ENCODE results near the gene RAB19. TPM values are rescaled to one million over a fixed set of nuclear protein-coding genes. Genes with fewer than 3 reads are reported as not detected.

RAB19 gene
- total RNA-seq, 2 experiments from 2014 or later: 7.2 to 7.3 TPM

DNA sequence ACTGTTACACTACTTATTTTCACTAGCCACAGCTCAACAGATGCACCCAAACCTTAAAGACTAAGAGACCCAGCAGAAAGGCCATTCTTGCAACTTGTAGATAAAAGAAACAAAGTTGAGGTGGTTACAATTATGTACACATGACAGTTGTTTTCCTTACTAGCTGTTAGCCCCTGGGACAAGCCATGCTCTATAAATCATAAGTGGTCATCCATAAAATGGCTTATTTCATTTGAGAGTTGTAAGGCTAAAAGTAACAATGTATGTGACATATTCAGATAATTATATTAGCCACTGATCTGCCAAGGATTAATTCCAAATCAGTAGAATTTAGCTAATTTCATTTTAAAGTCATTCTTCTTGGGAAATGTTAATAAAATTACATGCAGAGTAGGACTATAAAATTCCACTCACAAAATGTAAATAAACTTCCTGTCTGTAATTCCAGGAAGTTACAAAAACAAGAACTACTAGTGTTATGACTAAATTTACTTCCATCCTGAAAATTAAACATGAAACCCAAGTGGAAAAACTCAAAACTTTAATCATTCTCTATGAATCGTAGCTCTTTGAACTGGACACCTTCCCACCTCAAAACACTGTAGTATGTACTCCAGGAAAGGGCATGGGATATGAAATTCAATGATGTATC, 18.8 kb upstream of the RAB19 start:
- POLR2A ChIA-PET: interaction anchor here (0.7 to 1.7 kb wide), 2 partner anchors 9 to 95 kb away, joined by 3 to 10 read pairs; partner anchors contain the start of gene MKRN1
- Mint-ChIP-seq H3K4me3 (no peak overlapping the region), H3K9me3 (ENCODE audit: insufficient read depth) (no peaks in the 10 kb centered on the region), H3K4me1 (ENCODE audit: low read depth) (peaks cover 14% of the 10 kb centered on the region), H3K36me3 (ENCODE audit: low read depth) (peaks cover 16% of the 10 kb centered on the region), H3K27me3 (ENCODE audit: low read depth) (no peaks in the 10 kb centered on the region), H3K27ac (no peak overlapping the region)
- ATAC-seq (no peak), DNase-seq (no peak)
- CTCF ChIA-PET: interaction anchor here (1.2 to 1.9 kb wide), 5 partner anchors 9 to 203 kb away, joined by 3 to 7 read pairs (median 4); no protein-coding TSS in a partner anchor

DNA sequence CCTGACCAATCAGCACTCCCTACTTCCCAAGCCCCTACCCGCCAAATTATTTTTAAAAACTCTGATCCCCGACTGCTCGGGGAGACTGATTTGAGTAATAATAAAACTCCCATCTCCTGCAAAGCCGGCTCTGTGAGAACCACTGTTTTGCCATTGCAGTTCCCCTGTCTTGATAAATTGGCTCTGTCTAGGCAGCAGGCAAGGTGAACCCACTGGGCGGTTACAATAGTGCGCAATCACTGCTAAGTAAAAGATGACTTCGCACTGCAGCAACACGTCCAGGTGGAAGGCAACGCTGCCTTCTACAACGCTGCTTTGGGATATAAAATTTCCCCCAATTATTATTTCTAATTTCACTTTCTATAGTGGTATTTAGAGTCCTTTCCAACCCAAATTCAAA, 14.4 kb upstream of the RAB19 start:
- DNase-seq: no peak
- ChIA-PET CTCF (interaction anchor here (1.6 kb wide), 1 partner anchor 14 kb away, joined by 4 read pairs; no protein-coding TSS in a partner anchor), POLR2A (interaction anchor here (2.6 kb wide), 1 partner anchor 13 kb away, joined by 9 read pairs; no protein-coding TSS in a partner anchor)
- H3K27me3 Mint-ChIP-seq (ENCODE audit: low read depth): no peaks in the 10 kb centered on the region
- H3K9me3 Mint-ChIP-seq (ENCODE audit: insufficient read depth): no peaks in the 10 kb centered on the region
- no peak overlapping the region for H3K27ac Mint-ChIP-seq
- no peak overlapping the region for H3K4me3 Mint-ChIP-seq
- ATAC-seq: no peak
- peaks cover 12% of the 10 kb centered on the region for H3K4me1 Mint-ChIP-seq (ENCODE audit: low read depth)
- H3K36me3 Mint-ChIP-seq (ENCODE audit: low read depth): peaks cover 7% of the 10 kb centered on the region

DNA sequence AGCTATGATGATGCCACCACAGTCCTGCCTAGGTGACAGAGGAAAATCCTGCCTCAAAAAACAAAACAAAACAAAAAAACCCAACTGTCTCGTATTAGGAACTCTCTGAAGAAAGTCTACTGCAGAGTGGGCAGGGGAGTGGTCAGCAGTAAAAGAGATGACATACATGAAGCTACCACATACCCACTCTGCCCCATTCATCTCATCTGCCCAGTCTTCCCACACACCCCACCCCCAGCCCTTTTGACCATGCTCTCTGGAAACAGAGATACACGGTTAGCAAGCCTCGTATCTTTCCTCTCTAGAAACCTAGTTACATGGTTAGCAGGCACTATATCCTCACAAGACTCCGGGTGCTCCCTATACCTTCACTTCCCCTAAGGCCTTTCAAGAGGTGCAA, 13.8 kb upstream of the RAB19 start:
- POLR2A ChIA-PET: interaction anchor here (1.4 to 2.6 kb wide), 2 partner anchors 13 kb away, joined by 4 to 9 read pairs; partner anchors contain the start of gene RAB19
- H3K9me3 Mint-ChIP-seq (ENCODE audit: insufficient read depth): no peaks in the 10 kb centered on the region
- CTCF ChIA-PET: interaction anchor here (1.6 kb wide), 1 partner anchor 15 kb away, joined by 4 read pairs; no protein-coding TSS in a partner anchor
- no peak overlapping the region for H3K4me3 Mint-ChIP-seq
- no peak for ATAC-seq
- DNase-seq: no peak
- H3K27ac Mint-ChIP-seq: no peak overlapping the region
- H3K27me3 Mint-ChIP-seq (ENCODE audit: low read depth): no peaks in the 10 kb centered on the region
- peaks cover 7% of the 10 kb centered on the region for H3K36me3 Mint-ChIP-seq (ENCODE audit: low read depth)
- H3K4me1 Mint-ChIP-seq (ENCODE audit: low read depth): peaks cover 8% of the 10 kb centered on the region

DNA sequence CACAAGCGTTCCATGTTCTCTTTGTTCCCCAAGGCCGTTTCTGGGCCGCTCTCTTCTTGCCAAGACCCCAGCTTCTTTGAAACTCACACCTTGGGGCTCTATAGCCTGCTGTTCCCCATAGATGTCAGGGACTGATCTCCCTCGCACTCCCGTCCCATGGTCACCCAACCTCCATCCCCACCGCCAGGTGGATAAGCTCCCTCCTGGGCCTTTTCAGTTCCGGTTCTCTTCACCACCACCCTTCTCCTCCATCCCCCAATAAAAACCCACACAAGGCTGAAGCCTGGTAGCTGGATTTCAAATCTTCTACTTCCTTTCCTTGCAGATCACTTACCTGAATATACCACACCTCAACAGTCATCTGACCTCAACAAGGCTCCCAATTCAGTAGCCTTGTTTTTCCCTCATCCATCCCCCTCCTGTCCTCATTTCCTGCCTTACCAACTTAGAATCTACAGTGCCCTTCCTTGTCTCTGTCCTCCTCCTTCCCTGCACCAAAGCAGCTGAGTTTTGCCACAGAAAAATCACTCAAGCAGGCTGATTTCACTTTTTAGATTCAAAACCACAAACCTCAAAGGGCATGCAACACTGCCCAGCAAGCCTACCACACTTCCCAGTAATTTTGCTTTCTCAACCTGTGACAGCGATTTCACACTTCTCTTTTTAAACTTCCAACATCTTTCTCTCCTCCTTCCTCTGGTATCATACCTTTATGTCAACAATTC, 13.2 kb upstream of the RAB19 start:
- ChIA-PET CTCF (interaction anchor here (1.6 kb wide), 1 partner anchor 15 kb away, joined by 4 read pairs; no protein-coding TSS in a partner anchor), POLR2A (interaction anchor here (0.6 to 2.6 kb wide), 3 partner anchors 13 to 56 kb away, joined by 4 to 9 read pairs (median 4); partner anchors contain the start of gene RAB19)
- ATAC-seq (peak; percentile 20), DNase-seq (no peak)
- H3K4me1 Mint-ChIP-seq (ENCODE audit: low read depth): peaks cover 2% of the 10 kb centered on the region
- no peak overlapping the region for H3K4me3 Mint-ChIP-seq
- H3K36me3 Mint-ChIP-seq (ENCODE audit: low read depth): peaks cover 4% of the 10 kb centered on the region
- no peaks in the 10 kb centered on the region for H3K27me3 Mint-ChIP-seq (ENCODE audit: low read depth)
- no peaks in the 10 kb centered on the region for H3K9me3 Mint-ChIP-seq (ENCODE audit: insufficient read depth)
- no peak overlapping the region for H3K27ac Mint-ChIP-seq

DNA sequence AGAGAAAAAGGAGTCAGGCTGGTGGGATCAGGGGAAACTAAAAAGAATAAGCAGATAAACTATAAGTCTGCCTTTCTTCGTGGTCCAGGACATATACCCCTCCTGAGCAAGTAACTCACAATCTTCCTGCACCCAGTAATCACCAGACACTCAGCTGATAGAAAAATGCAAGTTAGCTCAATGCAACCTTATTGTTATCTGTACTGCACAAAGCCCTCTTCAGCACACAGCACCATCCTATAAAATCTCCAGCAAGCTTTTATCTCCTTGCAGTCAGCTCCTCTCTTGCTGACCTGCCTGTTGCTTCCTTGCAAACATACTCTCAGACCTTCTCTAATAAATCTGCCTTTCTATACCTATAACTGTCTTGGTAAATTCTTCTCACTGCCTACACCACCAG, 12.2 kb upstream of the RAB19 start:
- ATAC-seq (no peak), DNase-seq (no peak)
- H3K4me3 Mint-ChIP-seq: no peak overlapping the region
- H3K4me1 Mint-ChIP-seq (ENCODE audit: low read depth): peaks cover 7% of the 10 kb centered on the region
- H3K36me3 Mint-ChIP-seq (ENCODE audit: low read depth): peaks cover 4% of the 10 kb centered on the region
- POLR2A ChIA-PET: interaction anchor here (1.2 kb wide), 1 partner anchor 9 kb away, joined by 3 read pairs; no protein-coding TSS in a partner anchor
- no peaks in the 10 kb centered on the region for H3K27me3 Mint-ChIP-seq (ENCODE audit: low read depth)
- H3K27ac Mint-ChIP-seq: no peak overlapping the region
- CTCF ChIA-PET: interaction anchor here (1.0 to 1.3 kb wide), 2 partner anchors 16 to 26 kb away, joined by 3 to 7 read pairs; no protein-coding TSS in a partner anchor
- H3K9me3 Mint-ChIP-seq (ENCODE audit: insufficient read depth): no peaks in the 10 kb centered on the region

DNA sequence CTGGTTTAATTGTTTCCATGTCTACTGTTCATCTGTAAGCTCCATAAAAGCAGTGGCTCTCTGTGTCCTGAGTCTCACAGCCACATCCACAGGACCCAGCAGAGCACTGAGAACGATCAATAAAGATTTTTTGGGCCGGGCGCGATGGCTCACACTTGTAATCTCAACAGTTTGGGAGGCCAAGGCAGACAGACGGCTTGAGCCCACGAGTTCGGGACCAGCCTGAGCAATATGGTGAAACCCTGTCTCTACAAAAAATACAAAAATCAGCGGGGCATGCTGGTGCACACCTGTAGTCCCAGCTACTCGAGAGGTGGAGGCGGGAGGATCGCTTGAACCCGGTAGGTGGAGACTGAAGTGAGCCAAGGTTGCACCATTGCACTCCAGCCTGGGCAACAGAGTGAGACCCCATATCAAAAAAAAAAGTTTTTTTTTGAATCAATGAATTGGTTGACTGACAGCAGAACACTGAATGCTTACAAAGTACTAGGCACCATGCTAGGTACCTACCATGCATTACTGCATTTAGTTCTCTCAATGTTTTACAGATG, 10.0 kb upstream of the RAB19 start:
- no peaks in the 10 kb centered on the region for H3K9me3 Mint-ChIP-seq (ENCODE audit: insufficient read depth)
- POLR2A ChIA-PET: no interaction called here
- H3K27me3 Mint-ChIP-seq (ENCODE audit: low read depth): no peaks in the 10 kb centered on the region
- CTCF ChIA-PET: interaction anchor here (0.7 kb wide), 1 partner anchor 8 kb away, joined by 3 read pairs; no protein-coding TSS in a partner anchor
- H3K4me1 Mint-ChIP-seq (ENCODE audit: low read depth): peaks cover 15% of the 10 kb centered on the region
- no peak for DNase-seq
- H3K4me3 Mint-ChIP-seq: no peak overlapping the region
- peaks cover 4% of the 10 kb centered on the region for H3K36me3 Mint-ChIP-seq (ENCODE audit: low read depth)
- H3K27ac Mint-ChIP-seq: no peak overlapping the region
- ATAC-seq: no peak

DNA sequence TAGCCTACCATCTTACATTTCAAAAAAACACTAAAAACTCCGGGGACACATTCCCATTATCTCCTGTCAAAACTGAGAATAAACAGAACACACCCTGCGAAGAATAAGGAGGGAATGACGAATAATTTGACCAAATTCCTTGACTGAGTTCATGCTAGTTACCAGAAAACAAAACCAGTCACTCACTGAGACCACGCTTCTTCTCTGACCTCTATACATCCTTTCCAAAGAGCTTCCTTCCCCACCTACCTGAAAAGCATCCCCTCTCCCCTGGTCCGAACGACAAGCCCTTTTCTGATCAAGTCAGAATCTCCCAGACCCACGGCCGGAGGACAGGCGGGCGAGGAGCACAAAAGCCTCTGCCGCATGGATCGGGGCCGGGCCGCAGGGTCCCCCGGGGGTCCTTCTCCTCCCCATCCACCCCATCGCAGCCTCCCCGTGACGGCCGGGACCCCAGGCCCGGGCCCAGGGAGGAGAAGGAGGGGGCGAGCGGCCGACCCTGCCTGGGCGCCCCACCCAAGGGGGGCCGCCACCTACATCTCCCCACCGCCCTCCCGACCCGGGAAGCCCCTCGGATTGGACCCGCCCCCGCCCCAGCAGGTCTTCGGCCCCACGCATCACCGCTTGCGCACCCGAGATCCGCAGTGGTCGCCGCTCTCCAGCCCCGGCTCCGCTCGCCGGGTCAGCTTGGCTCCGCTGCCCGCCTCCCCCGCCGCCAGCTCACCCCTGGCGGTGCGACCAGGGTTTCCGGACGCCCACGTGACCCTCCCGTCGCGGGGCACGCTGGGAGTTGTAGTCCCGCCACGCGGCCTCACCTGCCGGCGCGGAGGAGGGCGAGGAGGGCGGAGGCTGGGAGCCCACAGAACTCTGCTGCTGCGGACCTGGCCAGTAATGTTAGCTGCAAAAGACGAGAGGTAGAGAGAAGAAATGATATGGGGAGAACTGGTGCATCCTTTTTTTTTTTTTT, 5.8 kb upstream of the RAB19 start, which contains the start of gene SLC37A3:
TSS of gene SLC37A3 (minus strand) at position 747 of the 967 bp plus-strand sequence. CDS start 16,004 bp downstream, outside the sequence.
- Mint-ChIP-seq H3K4me3 (peak within 1 kb of the TSS; percentile 87), H3K4me1 (ENCODE audit: low read depth) (peaks cover 31% of the 10 kb centered on the region), H3K9me3 (ENCODE audit: insufficient read depth) (no peaks in the 10 kb centered on the region), H3K36me3 (ENCODE audit: low read depth) (peaks cover 4% of the 10 kb centered on the region), H3K27me3 (ENCODE audit: low read depth) (no peaks in the 10 kb centered on the region), H3K27ac (peak within 1 kb of the TSS; percentile 87)
- DNase-seq (peak; percentile 89), ATAC-seq (peak; percentile 97)
- POLR2A ChIA-PET: interaction anchor here (0.9 to 4.1 kb wide), 3 partner anchors 11 to 22 kb away, joined by 3 to 24 read pairs (median 4); no protein-coding TSS in a partner anchor
- CTCF ChIA-PET: interaction anchor here (0.6 to 1.6 kb wide), 3 partner anchors 19 to 79 kb away, joined by 3 to 4 read pairs (median 3); no protein-coding TSS in a partner anchor

DNA sequence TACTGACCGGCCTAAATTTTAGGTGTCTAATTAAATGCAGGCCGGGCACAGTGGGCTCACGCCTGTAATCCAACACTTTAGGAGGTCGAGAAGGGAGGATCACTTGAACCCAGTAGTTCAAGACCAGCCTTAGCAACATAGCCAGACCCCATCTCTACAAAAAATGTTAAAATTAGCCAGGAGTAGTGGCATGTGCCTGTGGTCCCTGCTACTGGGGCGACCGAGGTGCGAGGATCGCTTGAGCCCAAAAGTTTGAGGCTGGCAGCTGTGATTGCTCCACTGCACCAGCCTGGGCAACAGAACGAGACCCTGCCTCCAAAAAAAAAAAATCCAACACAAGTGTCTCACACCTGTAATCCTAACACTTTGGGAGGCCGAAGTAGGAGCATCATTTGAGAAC, 5.0 kb upstream of the RAB19 start:
- POLR2A ChIA-PET: interaction anchor here (4.1 kb wide), 1 partner anchor 23 kb away, joined by 24 read pairs; no protein-coding TSS in a partner anchor
- CTCF ChIA-PET: interaction anchor here (1.4 kb wide), 1 partner anchor 78 kb away, joined by 4 read pairs; no protein-coding TSS in a partner anchor

DNA sequence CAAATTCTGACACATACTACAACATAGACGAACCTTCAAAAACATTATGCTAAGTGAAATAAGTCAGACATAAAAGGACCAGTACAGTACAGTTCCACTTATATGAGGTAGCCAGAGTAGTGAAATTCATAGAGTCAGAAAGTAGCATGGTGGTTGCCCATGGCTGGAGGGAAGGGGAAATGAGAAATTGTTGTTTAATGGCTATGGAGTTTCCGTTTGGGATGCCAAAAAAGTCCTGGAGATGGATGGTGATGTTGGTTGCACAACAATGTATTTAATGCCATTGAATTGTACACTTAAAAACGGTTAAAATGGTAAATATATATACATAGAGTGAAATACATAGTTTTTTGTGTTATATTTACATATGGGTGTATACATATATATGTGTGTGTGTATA, 3.5 kb upstream of the RAB19 start:
- Mint-ChIP-seq H3K27ac (no peak overlapping the region), H3K4me3 (no peak overlapping the region), H3K4me1 (ENCODE audit: low read depth) (peaks cover 46% of the 10 kb centered on the region), H3K27me3 (ENCODE audit: low read depth) (no peaks in the 10 kb centered on the region), H3K9me3 (ENCODE audit: insufficient read depth) (no peaks in the 10 kb centered on the region), H3K36me3 (ENCODE audit: low read depth) (peaks cover 4% of the 10 kb centered on the region)
- ChIA-PET POLR2A (no interaction called here), CTCF (no interaction called here)
- ATAC-seq (no peak), DNase-seq (no peak)

More for the DNA sequence above, 5.0 kb upstream of the RAB19 start:
- DNase-seq (no peak), ATAC-seq (no peak)
- peaks cover 4% of the 10 kb centered on the region for H3K36me3 Mint-ChIP-seq (ENCODE audit: low read depth)
- H3K9me3 Mint-ChIP-seq (ENCODE audit: insufficient read depth): no peaks in the 10 kb centered on the region
- peaks cover 35% of the 10 kb centered on the region for H3K4me1 Mint-ChIP-seq (ENCODE audit: low read depth)
- peak overlapping the region; percentile 87 for H3K4me3 Mint-ChIP-seq
- no peak overlapping the region for H3K27ac Mint-ChIP-seq
- no peaks in the 10 kb centered on the region for H3K27me3 Mint-ChIP-seq (ENCODE audit: low read depth)

DNA sequence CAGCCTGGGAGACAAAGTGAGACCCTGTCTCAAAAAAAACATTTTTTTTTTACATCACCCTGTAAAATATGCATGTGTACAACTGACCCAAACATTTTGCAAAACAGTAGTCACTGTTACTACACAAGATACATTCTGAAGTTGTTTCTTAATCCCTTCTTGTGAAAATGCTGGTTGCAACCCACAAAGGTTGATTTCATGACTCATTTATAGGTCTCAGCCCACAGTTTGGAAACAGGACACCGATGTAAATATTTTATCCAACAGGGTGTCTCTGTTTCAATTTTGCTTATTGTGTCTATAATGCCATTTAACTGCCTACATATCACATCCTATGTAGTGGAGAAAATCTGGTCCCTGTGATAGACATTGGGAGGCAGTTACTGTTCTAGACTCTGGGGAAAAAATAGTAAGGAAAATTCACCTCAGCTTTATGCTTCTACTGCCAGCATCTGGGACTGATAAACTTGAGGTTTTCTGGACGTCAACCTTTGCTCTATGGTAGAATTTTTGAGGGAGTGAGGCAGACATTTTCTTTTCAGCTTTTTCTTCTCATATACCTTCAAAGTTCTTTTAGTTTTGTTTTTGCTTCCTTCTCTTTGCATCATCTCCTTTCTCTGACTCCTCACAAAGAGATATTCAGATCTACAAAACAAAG, 1.6 kb upstream of the RAB19 start:
- no peak for DNase-seq
- H3K4me3 Mint-ChIP-seq: peak overlapping the region; percentile 13

More for the DNA sequence above, 1.6 kb upstream of the RAB19 start:
- no peaks in the 10 kb centered on the region for H3K9me3 Mint-ChIP-seq (ENCODE audit: insufficient read depth)
- peak overlapping the region; percentile 19 for H3K27ac Mint-ChIP-seq
- ATAC-seq: no peak
- peaks cover 37% of the 10 kb centered on the region for H3K4me1 Mint-ChIP-seq (ENCODE audit: low read depth)
- peaks cover 2% of the 10 kb centered on the region for H3K36me3 Mint-ChIP-seq (ENCODE audit: low read depth)
- ChIA-PET POLR2A (interaction anchor here (0.8 to 2.3 kb wide), 4 partner anchors 12 to 75 kb away, joined by 3 to 14 read pairs (median 4); no protein-coding TSS in a partner anchor), CTCF (no interaction called here)
- H3K27me3 Mint-ChIP-seq (ENCODE audit: low read depth): no peaks in the 10 kb centered on the region
